Mucosa of gallbladder (tissue), 1 donor: Measurements from ENCODE around the gene MOCS3. TPM values are rescaled to one million over a fixed set of nuclear protein-coding genes. Genes with fewer than 3 reads are reported as not detected.

ENCODE experiments used
- DNase-seq: peaks from one replicate; pipeline ENCODE4 v3.0.0-alpha.2; 2020; ENCODE audit warnings: low spot score
- total RNA-seq: library from RNA; stranded (reverse); gene quantifications from one replicate; pipeline ENCODE4 v1.2.1, GENCODE V29; 2021
- donor health status: DM: no; HTN: no; CAD: no.

MOCS3 gene
- total RNA-seq, 1 donor from 2014 or later, result 5.2 TPM

DNA sequence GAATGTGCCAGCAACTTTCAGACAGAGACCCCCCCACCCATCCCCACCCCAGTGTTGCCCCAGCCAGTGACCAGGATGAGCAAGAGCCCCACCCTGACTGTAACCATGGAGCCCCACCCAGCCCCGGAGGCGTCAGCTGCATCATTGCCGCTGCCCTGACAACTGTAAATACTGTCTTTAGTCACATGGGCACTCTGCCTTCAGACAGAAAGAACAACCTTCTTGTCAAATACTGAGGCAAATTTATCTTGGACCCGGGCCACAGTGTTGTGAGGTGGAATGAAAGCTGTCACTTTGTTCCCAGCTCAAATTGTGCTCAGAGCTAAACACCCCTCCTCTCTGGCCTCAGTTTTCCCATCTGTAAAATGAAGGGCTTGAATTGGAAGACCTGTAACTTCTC is 23.7 kb downstream of the MOCS3 start:
- DNase-seq, result no peak

GRCh38 chr20:50983321-50983720 is 24.7 kb downstream of the MOCS3 start:
- DNase-seq, result no peak

- peak; percentile 79 for DNase-seq
Observed at GRCh38 chr20:50987493-50988210, 29.0 kb downstream of the MOCS3 start.

- DNase-seq, result no peak
Observed at GRCh38 chr20:50991076-50991475, 32.5 kb downstream of the MOCS3 start.

- DNase-seq, result no peak
Observed at GRCh38 chr20:50992336-50992732, 33.7 kb downstream of the MOCS3 start.

GRCh38 chr20:50992733-50993457 is 34.3 kb downstream of the MOCS3 start:
- peak; percentile 44 for DNase-seq

GRCh38 chr20:50993876-50994275 is 35.3 kb downstream of the MOCS3 start:
- DNase-seq, result no peak

DNA sequence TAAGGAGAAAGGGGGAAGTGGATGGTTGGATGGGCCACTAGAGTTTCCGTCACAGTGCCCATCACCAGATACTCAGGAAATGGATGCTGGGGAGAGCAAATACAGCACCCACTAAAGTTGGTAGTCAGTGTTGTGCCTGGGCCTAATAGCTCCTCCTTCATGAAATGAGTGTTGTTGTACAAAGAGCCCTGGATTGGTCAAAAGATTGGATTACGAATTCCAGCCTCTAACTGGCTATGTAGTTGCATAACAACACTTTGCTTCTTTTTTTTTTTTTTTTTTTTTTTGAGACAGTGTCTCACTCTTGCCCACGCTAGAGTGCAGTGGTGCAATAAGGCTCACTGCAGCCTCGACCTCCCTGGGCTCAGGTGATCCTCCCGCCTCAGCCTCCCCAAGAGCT is 36.9 kb downstream of the MOCS3 start:
- DNase-seq, result no peak

DNA sequence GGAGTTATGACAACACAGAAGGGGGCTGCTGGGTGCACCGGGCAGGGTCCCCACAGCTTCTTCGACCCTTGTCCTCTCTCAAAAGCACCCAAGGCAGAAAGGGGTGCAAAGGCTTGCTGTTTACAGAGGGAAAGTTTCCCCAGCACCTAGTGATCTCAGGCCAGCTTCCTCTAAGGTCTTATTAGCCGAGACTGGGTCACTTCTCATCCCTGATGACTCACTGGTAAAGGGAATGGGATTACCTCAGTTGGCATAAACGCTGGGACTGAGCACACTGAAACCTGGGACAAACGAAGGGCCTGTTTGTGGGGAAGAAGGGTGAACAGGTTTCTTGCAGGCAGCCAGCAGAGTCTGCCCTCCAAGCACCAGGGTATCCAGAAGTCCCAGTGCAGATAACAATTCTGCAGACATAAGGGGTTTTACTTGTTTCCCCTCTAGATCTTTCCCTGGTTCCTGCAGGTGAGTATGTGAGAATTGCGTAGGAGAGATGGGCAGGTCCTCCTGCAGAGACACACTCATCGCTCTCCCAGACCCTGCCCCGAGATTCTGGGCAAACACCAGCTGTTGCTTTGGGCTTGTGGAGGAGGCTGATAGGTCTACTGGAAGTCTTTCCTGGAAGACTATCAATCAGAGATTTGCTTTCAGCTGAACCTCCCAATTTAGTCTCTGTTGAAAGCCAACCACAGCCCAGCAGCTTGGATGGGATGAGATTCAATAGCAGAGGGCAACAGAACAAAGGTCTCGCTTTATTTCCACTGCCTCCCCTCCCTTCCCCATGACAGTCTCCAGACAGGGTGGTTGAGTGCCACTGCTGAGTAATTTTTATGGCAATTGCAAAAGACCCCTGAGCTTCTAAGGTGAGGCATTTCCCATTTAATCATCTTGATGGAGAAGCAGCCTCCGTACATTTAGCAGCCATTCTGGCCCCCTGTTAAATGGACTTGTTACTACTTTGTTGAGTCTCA is 38.6 kb downstream of the MOCS3 start:
- DNase-seq, result no peak

- DNase-seq, result no peak
Observed at GRCh38 chr20:50999355-50999754, 40.7 kb downstream of the MOCS3 start.

DNA sequence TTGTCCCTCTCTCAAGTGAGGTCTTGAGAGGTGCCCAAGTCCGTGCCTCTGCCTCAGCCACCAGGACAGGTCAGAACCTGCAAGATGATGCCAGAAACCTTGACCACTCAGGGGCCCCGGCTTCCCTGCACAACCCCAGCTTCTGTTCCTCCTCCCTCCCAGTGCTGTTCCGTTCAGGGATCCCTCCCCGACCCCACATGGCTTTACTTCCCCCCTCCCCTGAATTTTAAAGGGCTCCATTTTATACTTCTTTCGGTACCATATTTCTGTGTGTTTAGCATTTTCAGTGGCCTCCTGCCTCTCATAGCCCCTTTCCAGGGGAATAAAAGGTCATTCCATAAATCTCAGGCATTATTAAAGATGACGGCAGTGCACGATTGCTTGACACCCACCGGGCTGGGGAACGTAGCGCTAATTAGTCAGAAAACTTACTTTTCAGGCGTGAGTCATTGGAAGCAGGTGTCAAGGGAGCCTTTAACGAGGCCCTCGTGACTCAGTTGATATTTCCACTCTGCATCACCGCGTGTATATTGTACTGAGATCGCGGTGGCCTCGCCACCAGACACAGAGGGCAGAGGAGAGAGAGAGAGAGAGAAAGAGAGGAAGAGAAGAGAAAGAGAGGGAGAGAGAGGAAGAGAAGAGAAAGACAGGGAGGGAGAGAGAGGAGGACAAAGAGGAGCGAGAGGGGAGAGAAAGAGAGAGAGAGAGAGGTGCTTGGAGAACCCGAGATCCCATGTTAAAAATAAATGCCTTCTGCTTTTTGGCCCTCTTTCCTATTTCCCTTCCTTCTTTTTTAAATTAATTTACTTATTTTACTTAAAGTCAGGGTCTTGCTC is 43.0 kb downstream of the MOCS3 start:
- no peak for DNase-seq

DNA sequence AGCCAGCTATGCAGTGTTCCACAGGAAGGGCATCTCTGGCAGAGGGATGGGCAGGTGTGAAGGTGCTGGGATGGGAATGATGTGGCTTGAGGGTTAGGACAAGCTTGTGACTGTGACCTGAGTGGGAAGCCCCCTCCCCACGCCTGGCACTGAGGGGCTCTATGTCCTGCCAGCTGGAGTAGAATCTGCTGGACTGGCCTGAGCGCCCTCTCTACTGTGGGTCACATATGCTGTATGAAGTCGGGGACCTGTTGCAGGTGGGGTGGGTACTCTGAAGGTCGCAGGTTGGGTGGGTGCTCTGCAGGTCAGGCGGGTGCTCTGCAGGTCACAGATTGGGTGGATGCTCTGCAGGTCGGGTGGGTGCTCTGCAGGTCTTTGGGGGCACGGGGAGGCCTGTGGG is 44.0 kb downstream of the MOCS3 start:
- DNase-seq, result no peak

GRCh38 chr20:51003753-51004152 is 45.1 kb downstream of the MOCS3 start:
- no peak for DNase-seq

GRCh38 chr20:51004305-51004727 is 45.7 kb downstream of the MOCS3 start:
- no peak for DNase-seq

GRCh38 chr20:51004781-51005180 is 46.2 kb downstream of the MOCS3 start:
- DNase-seq, result no peak

DNA sequence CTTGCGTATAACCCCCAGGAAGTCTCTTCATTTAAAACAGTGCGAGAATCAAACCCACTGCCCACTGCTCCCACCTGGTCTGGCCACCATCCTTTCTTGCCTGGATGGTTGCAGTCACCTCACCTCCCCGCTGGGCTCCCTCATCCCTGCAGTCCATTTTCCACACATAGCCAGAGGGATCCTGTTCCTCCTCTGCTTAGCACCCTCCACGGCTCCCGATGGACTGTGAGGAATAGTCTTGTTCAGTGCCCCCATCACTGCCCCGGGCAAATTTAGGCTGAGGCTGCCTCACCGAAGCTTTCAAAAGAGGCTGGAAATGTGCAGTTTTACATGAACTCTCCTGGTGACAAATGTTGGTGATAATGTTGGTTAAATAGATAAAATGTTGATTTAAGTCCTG is 46.6 kb downstream of the MOCS3 start:
- no peak for DNase-seq

- DNase-seq, result peak; percentile 78
Observed at GRCh38 chr20:51008718-51009117, 50.1 kb downstream of the MOCS3 start.

DNA sequence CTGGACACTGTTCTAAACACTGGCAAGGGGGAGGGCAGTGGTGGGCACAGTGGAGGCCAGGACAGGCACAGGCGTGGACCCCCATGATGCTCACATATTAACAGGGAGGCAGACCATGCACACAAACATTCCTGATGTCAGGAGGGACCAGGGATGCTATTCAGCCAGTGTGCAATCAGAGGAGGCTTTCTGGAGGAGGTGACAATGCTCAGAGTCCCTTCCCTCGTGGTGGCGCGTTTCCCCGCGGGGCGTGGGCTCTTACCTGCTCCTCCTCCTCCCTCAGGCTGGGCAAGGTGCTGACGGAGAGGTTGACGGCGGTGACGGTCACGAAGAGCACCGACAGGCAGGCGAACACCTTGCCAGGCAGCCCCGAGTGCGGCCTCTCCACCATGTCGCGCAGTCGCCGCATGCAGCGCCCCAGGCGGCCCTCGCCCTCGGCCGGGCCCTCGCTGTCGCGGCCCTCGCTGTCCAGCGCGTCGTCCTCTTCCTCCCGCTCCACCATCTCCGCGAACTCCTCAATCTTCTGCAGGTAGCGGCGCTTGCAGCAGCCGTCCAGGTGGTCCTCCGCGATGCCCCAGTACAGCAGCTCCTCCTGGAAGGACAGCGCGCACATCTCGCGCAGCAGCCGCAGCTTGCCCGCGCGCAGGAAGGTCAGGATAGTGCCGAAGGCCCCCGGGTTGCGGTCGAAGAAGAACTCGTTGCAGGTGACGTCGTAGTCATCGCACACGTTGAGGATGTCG is 50.9 kb downstream of the MOCS3 start:
- DNase-seq, result no peak

DNA sequence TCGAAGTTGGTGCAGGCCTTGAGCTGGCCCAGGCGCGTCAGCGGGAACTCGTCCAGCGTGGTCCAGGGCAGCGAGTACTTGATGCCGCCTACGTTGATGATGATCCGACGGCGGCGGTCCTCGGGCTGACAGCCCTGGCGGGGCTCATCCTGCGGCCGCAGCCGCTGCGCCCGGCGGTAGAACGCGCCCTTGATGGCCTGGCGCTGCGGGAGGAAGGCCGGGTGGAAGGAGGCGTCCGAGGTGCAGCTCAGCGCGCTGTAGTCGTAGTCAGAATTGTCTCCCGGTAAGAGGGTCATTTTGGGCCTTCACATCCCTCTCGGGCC is 51.4 kb downstream of the MOCS3 start:
- DNase-seq, result no peak

- DNase-seq, result no peak
Observed at GRCh38 chr20:51010932-51011331, 52.3 kb downstream of the MOCS3 start.

DNA sequence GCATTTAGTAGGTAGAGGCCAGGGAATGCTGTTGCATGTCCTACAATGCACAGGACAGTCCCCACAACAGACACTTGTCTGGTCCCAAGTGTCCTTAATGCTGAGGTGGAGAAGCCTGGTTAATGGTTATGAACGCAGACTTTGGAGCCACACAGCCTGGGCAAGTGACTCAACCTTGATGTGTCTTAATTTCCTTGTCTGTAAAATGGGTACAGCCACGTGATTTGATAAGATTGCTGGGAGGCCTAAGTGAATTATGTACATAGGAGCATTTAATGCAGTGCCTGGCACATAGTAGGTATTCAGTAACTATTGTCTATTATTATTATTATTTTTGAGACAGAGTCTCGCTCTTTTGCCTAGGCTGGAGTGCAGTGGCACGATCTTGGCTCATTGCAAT is 52.9 kb downstream of the MOCS3 start:
- DNase-seq, result no peak
